Astrocyte of the cerebellum (primary cell): ENCODE data around the gene MED13L.

Experiments used
- DNase-seq: peaks from one replicate; pipeline ENCODE4 v3.0.0-alpha.2; 2011; ENCODE audit warnings: low read depth
- H3K4me3 ChIP-seq: 2 replicates; pipeline ENCODE4 v1.5.1; 2011; ENCODE audit warnings: mild to moderate bottlenecking, low read depth, low read length, moderate library complexity
- CTCF ChIP-seq: IDR thresholded peaks from 2 replicates; pipeline ENCODE4 v1.5.1; 2012; ENCODE audit warnings: low read length, low read depth, moderate library complexity, mild to moderate bottlenecking; ENCODE audit errors: missing control alignments
- in situ Hi-C: cut with HindIII; loops from 2 replicates; pipeline ENCODE4 v1.10.0; 2017; ENCODE audit warnings: low sequenced_read_pairs

The MED13L gene

GRCh38 chr12:116267948-116268347, 9.5 kb downstream of the MED13L start:
- no peak for TF ChIP-seq CTCF
- DNase-seq = no peak
- no peak overlapping the region for H3K4me3 ChIP-seq
- in situ Hi-C loops = loop anchor here (5.0 kb wide), 1 partner anchor 266 kb away; no protein-coding TSS in a partner anchor

- in situ Hi-C loops = loop anchor here (5.0 kb wide), 1 partner anchor 264 kb away; no protein-coding TSS in a partner anchor
- no peak for TF ChIP-seq CTCF
- no peak overlapping the region for H3K4me3 ChIP-seq
- DNase-seq = no peak
These were observed 10.7 kb downstream of the MED13L start for GRCh38 chr12:116266631-116267349.

GRCh38 chr12:116266168-116266601, 11.3 kb downstream of the MED13L start:
- no peak for DNase-seq
- no peak overlapping the region for H3K4me3 ChIP-seq
- in situ Hi-C loops = loop anchor here (5.0 kb wide), 1 partner anchor 264 kb away; no protein-coding TSS in a partner anchor
- peak; percentile 19 for TF ChIP-seq CTCF

- no peak for DNase-seq
- in situ Hi-C loops = loop anchor here (5.0 kb wide), 1 partner anchor 263 kb away; no protein-coding TSS in a partner anchor
- TF ChIP-seq CTCF = no peak
- H3K4me3 ChIP-seq = no peak overlapping the region
These were observed 11.9 kb downstream of the MED13L start for GRCh38 chr12:116265351-116266147.

GRCh38 chr12:116264525-116265070, 12.9 kb downstream of the MED13L start:
- DNase-seq = no peak
- no peak for TF ChIP-seq CTCF

GRCh38 chr12:116263844-116264243, 13.6 kb downstream of the MED13L start:
- in situ Hi-C loops = no loop called here
- H3K4me3 ChIP-seq = no peak overlapping the region
- no peak for TF ChIP-seq CTCF
- no peak for DNase-seq

More at GRCh38 chr12:116264525-116265070, 12.9 kb downstream of the MED13L start:
- in situ Hi-C loops = loop anchor here (5.0 kb wide), 1 partner anchor 262 kb away; no protein-coding TSS in a partner anchor
- H3K4me3 ChIP-seq = no peak overlapping the region
